GM06990 (cell line): Measurements from ENCODE around the gene ZC3HAV1.
A peak's percentile ranks its signal among the peaks of the same experiment; 100 is the strongest.

Experiments used
- DNase-seq: peaks from one replicate; pipeline ENCODE4 v3.0.0-alpha.2; 2011; ENCODE audit not compliant: insufficient read length; ENCODE audit errors: extremely low read depth
- H3K27me3 ChIP-seq: replicated peaks from 2 replicates; pipeline ENCODE4 v1.6.0; 2011; ENCODE audit warnings: low read length; ENCODE audit not compliant: control insufficient read depth, insufficient read depth
- H3K36me3 ChIP-seq: 2 replicates; pipeline ENCODE4 v1.5.1; 2011; ENCODE audit warnings: low read length; ENCODE audit not compliant: control insufficient read depth, insufficient read depth
- H3K4me3 ChIP-seq: replicated peaks from 2 replicates; pipeline ENCODE4 v1.5.1; 2011; ENCODE audit warnings: low read depth, mild to moderate bottlenecking, control low read depth, low read length
- CTCF ChIP-seq: IDR thresholded peaks from 2 replicates; pipeline ENCODE4 v1.5.1; 2011; ENCODE audit warnings: low read length, control low read depth, mild to moderate bottlenecking, inconsistent platforms; ENCODE audit not compliant: insufficient read depth, poor library complexity, severe bottlenecking

The ZC3HAV1 gene

GRCh38 chr7:139044813-139045794 lies 64.4 kb downstream of the ZC3HAV1 start:
- TF ChIP-seq CTCF: no peak
- H3K36me3 ChIP-seq: peaks cover 9% of the 10 kb centered on the region
- no peak for DNase-seq

GRCh38 chr7:139043823-139044812 lies 65.4 kb downstream of the ZC3HAV1 start:
- H3K36me3 ChIP-seq: peaks cover 8% of the 10 kb centered on the region
- no peak overlapping the region for H3K4me3 ChIP-seq
- peak; percentile 20 for DNase-seq

More at GRCh38 chr7:139044813-139045794, 64.4 kb downstream of the ZC3HAV1 start:
- Histone ChIP-seq H3K27me3 (no peaks in the 10 kb centered on the region), H3K4me3 (no peak overlapping the region)

GRCh38 chr7:139041378-139042085 lies 68.0 kb downstream of the ZC3HAV1 start:
- DNase-seq: no peak
- Histone ChIP-seq H3K4me3 (no peak overlapping the region), H3K36me3 (peaks cover 6% of the 10 kb centered on the region), H3K27me3 (no peaks in the 10 kb centered on the region)
- no peak for TF ChIP-seq CTCF

More at GRCh38 chr7:139043823-139044812, 65.4 kb downstream of the ZC3HAV1 start:
- no peak for TF ChIP-seq CTCF
- no peaks in the 10 kb centered on the region for H3K27me3 ChIP-seq

GRCh38 chr7:139038691-139039090 lies 70.8 kb downstream of the ZC3HAV1 start:
- H3K27me3 ChIP-seq: no peaks in the 10 kb centered on the region
- no peak for DNase-seq
- H3K4me3 ChIP-seq: no peak overlapping the region
- 0 out of 2 replicates have a peak, but pooled peaks cover 1% of the 10 kb centered on the region for H3K36me3 ChIP-seq
- no peak for TF ChIP-seq CTCF

GRCh38 chr7:139036901-139037300 lies 72.6 kb downstream of the ZC3HAV1 start:
- no peaks in the 10 kb centered on the region for H3K27me3 ChIP-seq
- 0 out of 2 replicates have a peak, but pooled peaks cover 1% of the 10 kb centered on the region for H3K36me3 ChIP-seq
- no peak overlapping the region for H3K4me3 ChIP-seq
- DNase-seq: no peak
- no peak for TF ChIP-seq CTCF
